ENCODE results near the gene SHC3. TPM values are rescaled to one million over a fixed set of nuclear protein-coding genes. Genes with fewer than 3 reads are reported as not detected.

Gene SHC3
- total and polyA plus RNA-seq, 12 donors, result 0.15 to 0.71 (median 0.33) TPM

GRCh38 chr9:88979791-88980190 lies 198.8 kb downstream of the SHC3 start:
- intact Hi-C loops (cut with DNase I), result loop anchor here in 2 of 10 donors (10.0 kb wide), 2 partner anchors 105 to 195 kb away; no protein-coding TSS in a partner anchor
- whole genome bisulfite sequencing, 2 donors, result 93% methylated on average over 2 of the region's 2 CpGs
- DNase-seq, result no peak
- H3K36me3 ChIP-seq, result no peaks in the 10 kb centered on the region
- H3K4me1 ChIP-seq, result peaks cover 0 to 19% (median 2%) of the 10 kb centered on the region in 9 donors
- no peak for TF ChIP-seq CTCF (IDR thresholded peaks at IDR 0.05)
- no peak overlapping the region for H3K4me3 ChIP-seq
- ATAC-seq, result no peak
- peaks cover 0 to 19% (median 0%) of the 10 kb centered on the region in 11 donors for H3K9me3 ChIP-seq
- H3K27me3 ChIP-seq, result no peaks in the 10 kb centered on the region
- no peak overlapping the region for H3K27ac ChIP-seq

GRCh38 chr9:88979021-88979420 lies 199.6 kb downstream of the SHC3 start:
- Histone ChIP-seq H3K4me3 (no peak overlapping the region), H3K36me3 (no peaks in the 10 kb centered on the region), H3K4me1 (peaks cover 0 to 19% (median 2%) of the 10 kb centered on the region in 9 donors), H3K9me3 (peaks cover 0 to 19% (median 0%) of the 10 kb centered on the region in 11 donors), H3K27me3 (no peaks in the 10 kb centered on the region), H3K27ac (no peak overlapping the region)
- no peak for TF ChIP-seq CTCF (IDR thresholded peaks at IDR 0.05)
- WGBS, 2 donors, result 76 to 79% methylated on average over 2 of the region's 2 CpGs
- intact Hi-C loops (cut with DNase I), result loop anchor here in 1 of 10 donors (10.0 kb wide), 1 partner anchor 194 kb away; no protein-coding TSS in a partner anchor
- peak in 1 of 8 donors; percentile 33 for ATAC-seq
- DNase-seq, result no peak

GRCh38 chr9:88978034-88978433 lies 200.6 kb downstream of the SHC3 start:
- TF ChIP-seq CTCF (IDR thresholded peaks at IDR 0.05), result no peak
- H3K27ac ChIP-seq, result no peak overlapping the region
- intact Hi-C loops (cut with DNase I), result loop anchor here in 1 of 10 donors (10.0 kb wide), 1 partner anchor 193 kb away; no protein-coding TSS in a partner anchor

GRCh38 chr9:88976890-88977257 lies 201.7 kb downstream of the SHC3 start:
- intact Hi-C loops (cut with DNase I), result loop anchor here in 1 of 10 donors (10.0 kb wide), 1 partner anchor 192 kb away; no protein-coding TSS in a partner anchor
- H3K4me1 ChIP-seq, result peaks cover 0 to 19% (median 2%) of the 10 kb centered on the region in 9 donors
- WGBS, 2 donors, result 96% methylated on average over 5 of the region's 5 CpGs
- ATAC-seq (no peak), DNase-seq (no peak)
- no peaks in the 10 kb centered on the region for H3K36me3 ChIP-seq
- H3K9me3 ChIP-seq, result peaks cover 0 to 23% (median 0%) of the 10 kb centered on the region in 11 donors
- TF ChIP-seq CTCF (IDR thresholded peaks at IDR 0.05), result no peak
- no peak overlapping the region for H3K4me3 ChIP-seq
- no peak overlapping the region for H3K27ac ChIP-seq
- no peaks in the 10 kb centered on the region for H3K27me3 ChIP-seq

More at GRCh38 chr9:88978034-88978433, 200.6 kb downstream of the SHC3 start:
- Histone ChIP-seq H3K27me3 (no peaks in the 10 kb centered on the region), H3K4me1 (peaks cover 0 to 19% (median 2%) of the 10 kb centered on the region in 9 donors), H3K36me3 (no peaks in the 10 kb centered on the region), H3K9me3 (peaks cover 0 to 21% (median 0%) of the 10 kb centered on the region in 11 donors), H3K4me3 (no peak overlapping the region)
- DNase-seq, result no peak
- 47 to 60% methylated on average over 5 of the region's 5 CpGs for WGBS, 2 donors
- peak in 3 of 8 donors; percentile 42 to 88 (median 87) for ATAC-seq
